HG03196 (cell line): ENCODE data around the gene GTF2B.
"Not testable (repeated sequence)": the region's sequence is repeated elsewhere in the genome, so short reads cannot be mapped to it uniquely, and the experiment has no call there.

Source experiments
- ATAC-seq: cut with Tn5 transposase; IDR thresholded peaks from one replicate; pipeline ENCODE4 v1.9.1; 2021; ENCODE audit not compliant: unreplicated experiment

GTF2B gene

GRCh38 chr1:88891318-88891950 is at the start of gene GTF2B:
Gene GTF2B (minus strand): TSS chr1:88891567. CDS start chr1:88891499, 68 bp downstream.
- ATAC-seq: peak; percentile 92

- ATAC-seq: not testable (repeated sequence)
Measured at GRCh38 chr1:88938528-88938927, 47.2 kb upstream of the GTF2B start.

- ATAC-seq: no peak
Measured at GRCh38 chr1:88936760-88937342, 45.5 kb upstream of the GTF2B start.

DNA sequence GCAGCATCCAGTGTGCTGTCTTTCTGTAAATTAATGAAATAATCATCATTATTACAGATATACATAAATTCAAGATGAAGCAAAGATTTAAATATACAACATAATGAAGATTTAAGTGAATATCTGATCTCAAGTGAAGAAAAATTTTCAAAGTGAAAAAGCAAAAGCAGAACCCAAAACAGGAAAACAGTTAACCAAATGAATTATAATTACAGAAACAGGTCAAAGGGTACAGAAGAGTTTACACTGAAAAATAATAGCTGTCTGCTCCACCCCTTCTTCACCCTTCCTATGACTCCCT is 44.8 kb upstream of the GTF2B start:
- ATAC-seq: no peak

DNA sequence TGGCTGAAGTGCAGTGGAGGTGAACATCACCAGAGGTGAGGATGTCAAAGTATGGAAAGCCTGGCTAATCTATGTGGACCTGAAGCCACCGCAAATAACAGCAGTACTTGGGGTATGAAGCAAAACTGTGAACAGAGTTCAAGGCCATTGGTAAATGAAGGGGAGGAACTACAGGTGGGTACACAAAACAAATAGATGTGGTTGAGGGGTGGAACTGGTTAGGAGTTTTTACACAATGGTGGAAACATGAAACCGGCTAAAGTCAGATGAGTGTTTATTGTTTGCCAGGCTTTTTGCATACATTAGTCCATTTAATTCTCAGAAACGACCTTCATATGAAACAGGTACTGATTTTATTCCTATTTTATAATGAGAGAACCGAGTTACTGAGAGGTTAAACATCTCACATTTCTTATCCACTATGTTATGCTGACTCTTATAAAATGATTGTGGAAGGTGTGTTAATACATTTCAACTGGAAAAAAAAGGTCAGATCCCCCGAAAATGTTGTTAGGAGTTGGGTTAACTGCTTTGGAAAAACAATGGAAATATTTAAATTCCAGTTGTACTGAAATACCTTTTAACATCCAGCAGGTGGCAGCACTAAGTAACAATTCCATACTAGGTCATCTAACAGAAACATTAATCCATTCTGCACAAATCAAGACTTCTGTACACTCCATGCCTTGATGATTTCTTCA is 44.3 kb upstream of the GTF2B start:
- ATAC-seq: no peak

GRCh38 chr1:88930176-88930575 is 38.8 kb upstream of the GTF2B start:
- not testable (repeated sequence) for ATAC-seq

GRCh38 chr1:88923224-88923623 is 31.9 kb upstream of the GTF2B start:
- ATAC-seq: no peak

GRCh38 chr1:88922214-88922613 is 30.8 kb upstream of the GTF2B start:
- no peak for ATAC-seq

DNA sequence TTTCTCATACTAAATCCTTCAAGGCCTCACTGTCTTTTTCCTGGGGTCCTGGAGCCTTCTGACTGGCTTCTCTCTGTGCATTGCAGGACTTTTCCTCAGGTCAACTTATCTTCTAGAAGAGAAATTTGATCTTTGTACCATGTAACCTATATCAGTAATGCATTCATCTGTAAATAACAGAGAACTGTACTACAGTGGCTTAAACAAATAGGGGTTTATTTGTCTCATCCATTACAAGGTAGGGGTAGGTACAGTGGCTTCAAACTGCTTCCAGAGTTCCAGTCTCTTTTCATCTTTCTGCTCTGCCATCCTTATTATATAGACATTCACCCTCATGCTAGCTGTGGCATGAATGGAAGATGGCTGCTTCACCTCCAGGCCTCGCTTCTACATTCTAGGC is 29.5 kb upstream of the GTF2B start:
- no peak for ATAC-seq

GRCh38 chr1:88917321-88918025 is 26.1 kb upstream of the GTF2B start:
- ATAC-seq: no peak

- ATAC-seq: no peak
Measured at GRCh38 chr1:88916883-88917282, 25.5 kb upstream of the GTF2B start.

DNA sequence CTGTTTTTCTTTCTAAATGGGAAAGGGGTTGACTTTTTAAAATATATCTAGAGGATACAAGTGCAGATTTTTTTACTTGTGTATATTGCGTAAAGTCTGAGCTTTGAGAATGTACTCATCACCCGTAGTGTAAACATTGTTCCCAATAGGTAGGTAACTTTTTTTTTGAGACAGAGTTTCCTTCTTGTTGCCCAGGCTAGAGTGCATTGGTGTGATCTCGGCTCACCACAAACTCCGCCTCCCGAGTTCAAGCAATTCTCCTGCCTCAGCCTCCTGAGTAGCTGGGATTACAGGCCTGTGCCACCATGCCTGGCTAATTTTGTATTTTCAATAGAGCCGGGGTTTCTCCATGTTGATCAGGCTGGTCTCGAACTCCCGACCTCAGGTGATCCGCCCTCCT is 20.4 kb upstream of the GTF2B start:
- ATAC-seq: not testable (repeated sequence)

DNA sequence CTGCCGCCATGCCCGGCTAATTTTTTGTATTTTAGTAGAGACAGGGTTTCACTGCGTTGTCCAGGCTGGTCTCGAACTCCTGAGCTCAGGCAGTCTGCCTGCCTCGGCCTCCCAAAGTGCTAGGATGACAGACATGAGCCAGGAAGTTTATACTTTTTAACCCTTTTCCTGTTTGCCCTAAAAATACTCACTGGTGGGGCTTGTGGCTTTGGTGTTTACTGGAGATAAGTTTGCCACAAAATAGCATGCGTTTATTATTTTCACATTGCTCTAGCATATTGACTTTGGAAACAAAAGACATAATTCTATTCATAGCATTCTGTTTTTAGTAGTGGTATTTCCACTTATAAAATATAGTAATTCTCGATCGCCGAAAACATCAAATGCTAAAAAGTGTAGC is 19.8 kb upstream of the GTF2B start:
- ATAC-seq: no peak

GRCh38 chr1:88910401-88910800 is 19.0 kb upstream of the GTF2B start:
- no peak for ATAC-seq

GRCh38 chr1:88900883-88901282 is 9.5 kb upstream of the GTF2B start:
- no peak for ATAC-seq

DNA sequence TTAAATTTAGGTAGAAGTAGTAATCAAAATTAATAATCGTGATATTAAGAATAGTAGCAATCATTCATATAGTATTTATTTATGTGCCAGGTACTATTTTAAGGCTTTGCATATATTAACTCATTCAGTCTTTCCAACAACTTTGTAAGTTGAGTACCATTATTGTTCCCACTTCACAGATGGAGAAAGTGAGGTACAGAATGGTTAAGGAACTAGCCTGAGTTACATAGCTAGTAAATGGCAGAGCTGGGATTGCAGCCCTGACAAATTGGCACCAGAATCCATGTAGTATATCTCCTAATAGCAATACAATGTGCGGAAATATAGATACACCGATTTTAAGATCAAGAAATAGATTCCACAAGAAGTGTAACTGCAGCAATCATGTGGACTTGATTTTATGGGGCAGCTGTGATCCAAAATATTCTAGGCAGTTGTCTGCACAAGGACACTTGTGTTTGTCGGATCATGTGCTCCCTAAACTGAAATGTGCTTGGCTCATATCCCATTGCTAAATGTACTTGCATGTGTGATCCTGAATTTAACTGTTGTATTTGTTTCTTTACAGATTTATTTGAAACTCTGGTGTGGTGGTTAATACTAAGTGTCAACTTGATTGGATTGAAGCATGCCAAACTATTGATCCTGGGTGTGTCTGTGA is 5.8 kb upstream of the GTF2B start:
- ATAC-seq: no peak

- ATAC-seq: no peak
Measured at GRCh38 chr1:88892357-88892877, 1.1 kb upstream of the GTF2B start.

- peak; percentile 9 for ATAC-seq
Measured at GRCh38 chr1:88891951-88892340, 579 bp upstream of the GTF2B start.

GRCh38 chr1:88890791-88891317 is 513 bp downstream of the GTF2B start:
- ATAC-seq: peak; percentile 10

GRCh38 chr1:88890131-88890530 is 1.2 kb downstream of the GTF2B start:
- no peak for ATAC-seq

DNA sequence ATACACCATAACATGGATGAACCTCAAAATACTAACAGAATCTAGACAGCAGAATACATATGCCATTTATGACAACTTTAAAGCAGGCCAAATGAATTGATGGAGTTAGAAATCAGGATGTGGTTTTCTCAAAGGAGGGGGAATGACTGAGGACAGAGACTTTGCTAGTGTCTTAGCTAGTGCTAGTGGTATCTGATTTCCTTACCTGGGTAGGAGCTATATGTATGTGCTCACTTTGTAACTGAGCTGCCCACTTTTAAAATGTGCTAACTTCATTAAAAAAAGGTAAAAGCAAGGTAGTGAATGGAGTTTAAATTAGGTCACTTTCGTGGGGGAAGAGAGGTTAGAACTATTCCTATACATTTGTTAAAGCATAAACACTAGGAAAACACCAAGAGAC is 2.6 kb downstream of the GTF2B start:
- no peak for ATAC-seq
